GM06990 (cell line): ENCODE data around the gene TRNT1.

Source experiments
- DNase-seq: peaks from one replicate; pipeline ENCODE4 v3.0.0-alpha.2; 2011; ENCODE audit not compliant: insufficient read length; ENCODE audit errors: extremely low read depth
- H3K27me3 ChIP-seq: replicated peaks from 2 replicates; pipeline ENCODE4 v1.6.0; 2011; ENCODE audit warnings: low read length; ENCODE audit not compliant: control insufficient read depth, insufficient read depth
- H3K36me3 ChIP-seq: 2 replicates; pipeline ENCODE4 v1.5.1; 2011; ENCODE audit warnings: low read length; ENCODE audit not compliant: control insufficient read depth, insufficient read depth
- H3K4me3 ChIP-seq: replicated peaks from 2 replicates; pipeline ENCODE4 v1.5.1; 2011; ENCODE audit warnings: low read depth, mild to moderate bottlenecking, control low read depth, low read length
- CTCF ChIP-seq: IDR thresholded peaks from 2 replicates; pipeline ENCODE4 v1.5.1; 2011; ENCODE audit warnings: low read length, control low read depth, mild to moderate bottlenecking, inconsistent platforms; ENCODE audit not compliant: insufficient read depth, poor library complexity, severe bottlenecking

Gene TRNT1

GRCh38 chr3:3154879-3155610 lies 28.3 kb downstream of the TRNT1 start:
- Histone ChIP-seq H3K36me3 (peaks cover 2% of the 10 kb centered on the region), H3K27me3 (no peaks in the 10 kb centered on the region), H3K4me3 (no peak overlapping the region)
- DNase-seq = no peak
- TF ChIP-seq CTCF = no peak

- TF ChIP-seq CTCF = no peak
- no peaks in the 10 kb centered on the region for H3K27me3 ChIP-seq
- peaks cover 1% of the 10 kb centered on the region for H3K36me3 ChIP-seq
- DNase-seq = no peak
- no peak overlapping the region for H3K4me3 ChIP-seq
Measured at GRCh38 chr3:3157484-3157883, 30.7 kb downstream of the TRNT1 start.

GRCh38 chr3:3160826-3161225 lies 34.1 kb downstream of the TRNT1 start:
- no peak overlapping the region for H3K4me3 ChIP-seq
- H3K27me3 ChIP-seq = no peaks in the 10 kb centered on the region
- DNase-seq = no peak
- H3K36me3 ChIP-seq = peaks cover 1% of the 10 kb centered on the region
- no peak for TF ChIP-seq CTCF

GRCh38 chr3:3165241-3165640 lies 38.5 kb downstream of the TRNT1 start:
- Histone ChIP-seq H3K27me3 (no peaks in the 10 kb centered on the region), H3K36me3 (peaks cover 2% of the 10 kb centered on the region; the same call in 1 of the 2 replicates), H3K4me3 (no peak overlapping the region)
- TF ChIP-seq CTCF = no peak
- no peak for DNase-seq

GRCh38 chr3:3165650-3166049 lies 38.9 kb downstream of the TRNT1 start:
- Histone ChIP-seq H3K4me3 (no peak overlapping the region), H3K36me3 (peaks cover 2% of the 10 kb centered on the region; the same call in 1 of the 2 replicates), H3K27me3 (no peaks in the 10 kb centered on the region)
- no peak for TF ChIP-seq CTCF
- no peak for DNase-seq
